Progenitor cell of endocrine pancreas (in vitro differentiated cells): ENCODE measurements around the gene CBLN1. TPM values are rescaled to one million over a fixed set of nuclear protein-coding genes. Genes with fewer than 3 reads are reported as not detected.

Experiments used
- DNase-seq: peaks from one replicate; pipeline ENCODE4 v3.0.0; 2021; ENCODE audit warnings: low spot score; ENCODE audit not compliant: unreplicated experiment
- H3K27ac Mint-ChIP-seq: 2 replicates; pipeline ENCODE4 v1.8.0; 2021; ENCODE audit warnings: mild to moderate bottlenecking, moderate library complexity, mixed read lengths
- H3K27me3 Mint-ChIP-seq: 2 replicates; pipeline ENCODE4 v1.8.0; 2021; ENCODE audit warnings: mixed read lengths
- H3K36me3 Mint-ChIP-seq: 2 replicates; pipeline ENCODE4 v1.8.0; 2022; ENCODE audit warnings: mixed read lengths; ENCODE audit not compliant: insufficient read depth
- H3K4me1 Mint-ChIP-seq: 2 replicates; pipeline ENCODE4 v1.8.0; 2021; ENCODE audit warnings: low read depth, mixed read lengths
- H3K4me3 Mint-ChIP-seq: 2 replicates; pipeline ENCODE4 v1.8.0; 2021; ENCODE audit warnings: low read depth, mild to moderate bottlenecking, moderate library complexity, mixed read lengths
- H3K9me3 Mint-ChIP-seq: 2 replicates; pipeline ENCODE4 v1.8.0; 2021; ENCODE audit warnings: low read depth, mixed read lengths
- total RNA-seq: library from RNA; stranded (reverse); gene quantifications from 2 replicates; pipeline ENCODE4 v1.2.1, GENCODE V29; 2021
- TF ChIP-seq, protein P1 (sequence below): fragments of 200-600 bp; sonication (generic); IDR thresholded peaks from one replicate; pipeline ENCODE4 v1.5.0; 2021; ENCODE audit warnings: antibody characterized with exemption, mild to moderate bottlenecking; ENCODE audit not compliant: unreplicated experiment

CBLN1 gene
- total RNA-seq, 1 donor from 2014 or later: 0.62 TPM

DNA sequence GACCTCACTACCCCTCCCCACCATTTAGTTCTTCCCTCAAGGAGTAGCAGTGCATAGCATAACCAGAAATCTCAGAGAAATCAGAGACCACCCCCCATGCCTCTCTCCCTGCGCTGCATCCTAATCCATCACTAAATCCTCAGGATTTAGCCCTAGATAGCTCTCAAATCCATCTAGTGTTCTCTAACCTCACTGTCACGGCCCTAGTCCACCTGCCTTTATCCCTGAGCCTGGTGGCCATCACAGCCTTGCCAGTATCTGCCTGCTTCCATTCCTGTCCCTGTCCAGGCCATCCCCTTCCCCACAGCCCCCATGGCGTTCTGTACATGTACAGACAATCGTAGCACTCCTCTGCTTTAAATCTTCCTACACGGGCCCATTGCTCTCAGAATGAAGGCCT lies 19.1 kb downstream of the CBLN1 start:
- H3K27me3 Mint-ChIP-seq: peaks cover 44% of the 10 kb centered on the region
- H3K4me3 Mint-ChIP-seq: no peak overlapping the region
- H3K27ac Mint-ChIP-seq: no peak overlapping the region
- no peaks in the 10 kb centered on the region for H3K36me3 Mint-ChIP-seq
- peaks cover 2% of the 10 kb centered on the region for H3K4me1 Mint-ChIP-seq
- TF ChIP-seq, protein P1, sequence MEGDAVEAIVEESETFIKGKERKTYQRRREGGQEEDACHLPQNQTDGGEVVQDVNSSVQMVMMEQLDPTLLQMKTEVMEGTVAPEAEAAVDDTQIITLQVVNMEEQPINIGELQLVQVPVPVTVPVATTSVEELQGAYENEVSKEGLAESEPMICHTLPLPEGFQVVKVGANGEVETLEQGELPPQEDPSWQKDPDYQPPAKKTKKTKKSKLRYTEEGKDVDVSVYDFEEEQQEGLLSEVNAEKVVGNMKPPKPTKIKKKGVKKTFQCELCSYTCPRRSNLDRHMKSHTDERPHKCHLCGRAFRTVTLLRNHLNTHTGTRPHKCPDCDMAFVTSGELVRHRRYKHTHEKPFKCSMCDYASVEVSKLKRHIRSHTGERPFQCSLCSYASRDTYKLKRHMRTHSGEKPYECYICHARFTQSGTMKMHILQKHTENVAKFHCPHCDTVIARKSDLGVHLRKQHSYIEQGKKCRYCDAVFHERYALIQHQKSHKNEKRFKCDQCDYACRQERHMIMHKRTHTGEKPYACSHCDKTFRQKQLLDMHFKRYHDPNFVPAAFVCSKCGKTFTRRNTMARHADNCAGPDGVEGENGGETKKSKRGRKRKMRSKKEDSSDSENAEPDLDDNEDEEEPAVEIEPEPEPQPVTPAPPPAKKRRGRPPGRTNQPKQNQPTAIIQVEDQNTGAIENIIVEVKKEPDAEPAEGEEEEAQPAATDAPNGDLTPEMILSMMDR: no peak
- no peaks in the 10 kb centered on the region for H3K9me3 Mint-ChIP-seq
- DNase-seq: no peak

DNA sequence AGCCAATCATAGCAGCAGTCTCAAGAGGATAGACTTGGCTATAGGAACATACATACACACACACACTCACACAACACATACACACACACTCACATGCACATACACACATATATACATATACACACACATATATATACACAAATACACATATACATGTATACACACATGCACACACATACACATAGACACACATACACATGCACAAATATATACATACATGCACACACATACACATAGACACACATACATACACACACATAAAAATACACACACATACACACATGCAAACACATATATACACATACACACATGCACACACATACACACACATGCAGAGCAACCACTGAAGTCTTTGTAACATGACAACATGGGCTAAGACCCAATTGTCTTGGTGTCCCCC lies 19.7 kb downstream of the CBLN1 start:
- Mint-ChIP-seq H3K27ac (no peak overlapping the region), H3K4me3 (no peak overlapping the region), H3K4me1 (peaks cover 2% of the 10 kb centered on the region), H3K36me3 (no peaks in the 10 kb centered on the region), H3K27me3 (peaks cover 39% of the 10 kb centered on the region), H3K9me3 (no peaks in the 10 kb centered on the region)
- TF ChIP-seq, protein P1: no peak
- no peak for DNase-seq

DNA sequence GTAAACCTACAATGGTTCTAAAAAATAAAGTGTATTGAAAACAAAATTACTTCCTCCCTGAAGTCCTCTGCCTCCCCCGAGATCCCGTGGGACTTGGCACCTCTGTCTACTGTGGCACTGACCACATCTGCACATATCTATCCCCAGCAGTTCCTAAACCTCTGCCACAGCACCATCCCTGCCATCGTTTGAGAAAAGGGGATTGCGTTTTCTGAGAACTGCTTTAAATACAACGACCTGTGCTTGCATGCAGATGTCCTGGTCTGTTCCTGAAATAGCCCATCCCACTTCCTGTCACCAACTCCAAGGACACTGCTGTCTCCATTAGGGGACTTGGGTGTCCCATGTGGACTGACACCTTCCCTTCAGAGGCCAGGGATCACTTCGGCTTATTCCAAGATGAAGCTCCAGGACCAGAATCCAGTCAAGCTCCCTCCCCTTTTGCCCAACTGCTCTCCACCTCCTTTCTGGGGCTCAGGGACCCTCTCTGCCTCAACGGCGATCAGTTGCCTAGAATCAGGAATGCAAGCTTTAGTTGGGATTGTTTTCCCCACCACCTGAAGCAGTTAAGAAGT lies 20.6 kb downstream of the CBLN1 start:
- Mint-ChIP-seq H3K9me3 (peaks cover 4% of the 10 kb centered on the region), H3K4me3 (no peak overlapping the region), H3K27ac (no peak overlapping the region), H3K4me1 (peaks cover 2% of the 10 kb centered on the region), H3K27me3 (peaks cover 33% of the 10 kb centered on the region), H3K36me3 (no peaks in the 10 kb centered on the region)
- TF ChIP-seq, protein P1: no peak
- DNase-seq: no peak

DNA sequence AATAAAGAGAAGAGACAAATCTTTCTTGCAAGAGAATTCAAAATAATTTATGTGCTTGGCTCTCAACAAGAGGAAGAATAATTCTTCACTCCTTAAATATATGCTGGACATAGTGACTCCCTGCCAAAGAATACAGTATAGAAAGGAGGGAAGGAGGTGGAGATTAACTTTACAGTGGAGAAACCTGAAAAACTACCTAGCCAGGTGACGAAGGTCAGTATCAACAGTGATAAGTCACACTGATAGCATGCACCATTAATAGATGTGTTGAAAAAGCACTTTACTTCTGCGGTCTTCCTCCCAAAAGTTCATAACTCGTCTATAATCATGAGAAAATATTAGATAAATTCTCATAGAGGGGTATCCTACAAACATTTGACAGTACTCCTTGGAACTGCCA lies 21.4 kb downstream of the CBLN1 start:
- Mint-ChIP-seq H3K9me3 (peaks cover 4% of the 10 kb centered on the region), H3K27me3 (peaks cover 26% of the 10 kb centered on the region), H3K4me3 (no peak overlapping the region), H3K36me3 (no peaks in the 10 kb centered on the region), H3K4me1 (peaks cover 2% of the 10 kb centered on the region), H3K27ac (no peak overlapping the region)
- no peak for DNase-seq
- TF ChIP-seq, protein P1: no peak

DNA sequence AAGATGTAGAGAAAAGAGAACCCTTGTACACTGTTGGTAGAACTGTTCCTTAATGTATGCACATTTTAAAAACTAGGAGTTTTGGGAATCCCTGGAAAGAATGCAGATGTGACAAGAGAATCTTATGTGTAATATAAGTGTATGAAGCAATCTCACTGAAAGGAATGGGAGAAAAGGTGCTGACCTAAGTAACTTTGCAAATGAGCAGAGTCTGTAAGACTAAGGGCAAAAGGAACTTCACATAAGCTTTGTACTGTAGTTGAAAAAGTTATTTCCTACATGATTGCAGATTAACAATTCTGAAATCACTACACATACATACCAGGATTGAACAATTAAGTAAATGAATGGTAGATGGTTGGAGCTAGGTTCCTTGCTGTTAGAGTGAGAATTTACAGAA lies 22.3 kb downstream of the CBLN1 start:
- H3K9me3 Mint-ChIP-seq: peaks cover 4% of the 10 kb centered on the region
- peaks cover 24% of the 10 kb centered on the region for H3K27me3 Mint-ChIP-seq
- no peak overlapping the region for H3K27ac Mint-ChIP-seq
- no peaks in the 10 kb centered on the region for H3K36me3 Mint-ChIP-seq
- no peak overlapping the region for H3K4me3 Mint-ChIP-seq
- no peak for DNase-seq
- TF ChIP-seq, protein P1: no peak
- peaks cover 2% of the 10 kb centered on the region for H3K4me1 Mint-ChIP-seq
